H1 (cell line): ENCODE results near the gene RAB21.

Experiments used
- CEBPB ChIP-seq: IDR thresholded peaks from 2 replicates; pipeline ENCODE4 v1.6.1; 2012; ENCODE audit warnings: low read depth, low read length
- EGR1 ChIP-seq: IDR thresholded peaks from 2 replicates; pipeline ENCODE4 v1.6.1; 2011; ENCODE audit warnings: low read depth, low read length, borderline replicate concordance
- EZH2 ChIP-seq: fragments of 200-600 bp; sonication (generic); IDR thresholded peaks from 2 replicates; pipeline ENCODE4 v1.7.1; 2012; ENCODE audit warnings: low read depth, mild to moderate bottlenecking, moderate library complexity, low read length, inconsistent platforms; ENCODE audit not compliant: severe bottlenecking
- JUND ChIP-seq: IDR thresholded peaks from 2 replicates; pipeline ENCODE4 v1.6.1; 2011; ENCODE audit warnings: mild to moderate bottlenecking, improper control_type of control experiment, low read length
- KDM1A ChIP-seq: fragments of 200-600, 300-600 bp; sonication (generic); IDR thresholded peaks from 2 replicates; pipeline ENCODE4 v1.7.1; 2016; ENCODE audit warnings: mild to moderate bottlenecking, low read length, borderline replicate concordance
- POLR2AphosphoS5 ChIP-seq: IDR thresholded peaks from 2 replicates; pipeline ENCODE4 v1.6.1; 2011; ENCODE audit warnings: low read depth, low read length
- RBBP5 ChIP-seq: IDR thresholded peaks from 2 replicates; pipeline ENCODE4 v1.7.1; 2012; ENCODE audit warnings: low read depth, mild to moderate bottlenecking, inconsistent platforms, low read length, moderate library complexity, borderline replicate concordance
- SAP30 ChIP-seq: fragments of 300-600 bp; sonication (generic); IDR thresholded peaks from 2 replicates; pipeline ENCODE4 v1.7.1; 2012; ENCODE audit warnings: low read length, moderate library complexity, mild to moderate bottlenecking, inconsistent platforms; ENCODE audit not compliant: insufficient read depth, insufficient replicate concordance
- SIN3A ChIP-seq, 2 experiments: IDR thresholded peaks in 1 of 2; conservative IDR thresholded peaks in 1 of 2; 2 replicates each; pipeline ENCODE4 v1.6.1; 2011 to 2012; ENCODE audit warnings: low read length in 2 of 2, improper control_type of control experiment in 1 of 2, low read depth in 1 of 2, mild to moderate bottlenecking in 1 of 2
- SRF ChIP-seq: IDR thresholded peaks from 2 replicates; pipeline ENCODE4 v1.6.1; 2011; ENCODE audit warnings: mild to moderate bottlenecking, low read depth, low read length, moderate library complexity
- TF ChIP-seq, protein P1 (sequence below), 3 experiments: IDR thresholded peaks; 1 replicate in 2 of 3; 2 replicates in 1 of 3; pipeline versions ENCODE4 v1.5.1 to v1.6.1; 2011; ENCODE audit warnings: low read length in 3 of 3, mild to moderate bottlenecking in 3 of 3, inconsistent platforms in 2 of 3, low read depth in 1 of 3, moderate library complexity in 1 of 3; ENCODE audit not compliant: insufficient read depth in 1 of 3; ENCODE audit errors: control extremely low read depth in 1 of 3
- TF ChIP-seq, protein P2 (sequence below): IDR thresholded peaks from 2 replicates; pipeline ENCODE4 v1.6.1; 2012; ENCODE audit warnings: inconsistent platforms

GRCh38 chr12:71756054-71756690, 1.5 kb downstream of the RAB21 start:
- TF ChIP-seq, protein P1, sequence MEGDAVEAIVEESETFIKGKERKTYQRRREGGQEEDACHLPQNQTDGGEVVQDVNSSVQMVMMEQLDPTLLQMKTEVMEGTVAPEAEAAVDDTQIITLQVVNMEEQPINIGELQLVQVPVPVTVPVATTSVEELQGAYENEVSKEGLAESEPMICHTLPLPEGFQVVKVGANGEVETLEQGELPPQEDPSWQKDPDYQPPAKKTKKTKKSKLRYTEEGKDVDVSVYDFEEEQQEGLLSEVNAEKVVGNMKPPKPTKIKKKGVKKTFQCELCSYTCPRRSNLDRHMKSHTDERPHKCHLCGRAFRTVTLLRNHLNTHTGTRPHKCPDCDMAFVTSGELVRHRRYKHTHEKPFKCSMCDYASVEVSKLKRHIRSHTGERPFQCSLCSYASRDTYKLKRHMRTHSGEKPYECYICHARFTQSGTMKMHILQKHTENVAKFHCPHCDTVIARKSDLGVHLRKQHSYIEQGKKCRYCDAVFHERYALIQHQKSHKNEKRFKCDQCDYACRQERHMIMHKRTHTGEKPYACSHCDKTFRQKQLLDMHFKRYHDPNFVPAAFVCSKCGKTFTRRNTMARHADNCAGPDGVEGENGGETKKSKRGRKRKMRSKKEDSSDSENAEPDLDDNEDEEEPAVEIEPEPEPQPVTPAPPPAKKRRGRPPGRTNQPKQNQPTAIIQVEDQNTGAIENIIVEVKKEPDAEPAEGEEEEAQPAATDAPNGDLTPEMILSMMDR (IDR thresholded peaks at IDR 0.05; ENCODE audit: control extremely low read depth in 1 of 3, insufficient read depth in 1 of 3, low read depth in 1 of 3, low read length in 3 of 3) = no peak
- TF ChIP-seq KDM1A (no peak), EZH2 (no peak), POLR2AphosphoS5 (no peak), EGR1 (no peak), RBBP5 (no peak), SAP30 (no peak), CEBPB (no peak), SIN3A (conservative IDR thresholded peaks at IDR 0.05 in 1 of 2, IDR thresholded peaks at IDR 0.05 in 1 of 2; ENCODE audit: low read depth in 1 of 2, low read length in 2 of 2) (no peak), JUND (no peak), SRF (no peak)
- TF ChIP-seq, protein P2, sequence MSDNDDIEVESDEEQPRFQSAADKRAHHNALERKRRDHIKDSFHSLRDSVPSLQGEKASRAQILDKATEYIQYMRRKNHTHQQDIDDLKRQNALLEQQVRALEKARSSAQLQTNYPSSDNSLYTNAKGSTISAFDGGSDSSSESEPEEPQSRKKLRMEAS = no peak
